ENCODE results near the gene ZNF468.
"Not testable (repeated sequence)": the region's sequence is repeated elsewhere in the genome, so short reads cannot be mapped to it uniquely, and the experiment has no call there.

Gene ZNF468

GRCh38 chr19:52823676-52824075 is 33.7 kb downstream of the ZNF468 start:
- no peak for DNase-seq

GRCh38 chr19:52821204-52821960 is 36.0 kb downstream of the ZNF468 start, which contains the start of gene ZNF28:
Gene ZNF28, minus strand, starts transcription at chr19:52821633. Its CDS starts 3,675 bp downstream, at chr19:52817958.
- DNase-seq = peak; percentile 80 to 81

- DNase-seq = peak; percentile 9 to 12
Observed at GRCh38 chr19:52820472-52821203, 36.8 kb downstream of the ZNF468 start.

- no peak for DNase-seq
Observed at GRCh38 chr19:52809801-52810200, 47.6 kb downstream of the ZNF468 start.

GRCh38 chr19:52799950-52800640 is 57.3 kb downstream of the ZNF468 start:
- DNase-seq = not testable (repeated sequence)

- no peak for DNase-seq
Observed at GRCh38 chr19:52789440-52789839, 68.0 kb downstream of the ZNF468 start.

Measured in CD4-positive, alpha-beta T cell treated with Interferon alpha-2 for 1 hour (primary cell).